NT2/D1 (cell line): ENCODE data around the gene FRRS1L.

Experiments
- DNase-seq: peaks from one replicate; pipeline ENCODE4 v3.0.0-alpha.2; 2011; ENCODE audit warnings: low read depth, low spot score
- H3K27me3 ChIP-seq: 2 replicates; pipeline ENCODE4 v1.6.0; 2011; ENCODE audit warnings: mild to moderate bottlenecking; ENCODE audit not compliant: insufficient read length, insufficient read depth
- H3K36me3 ChIP-seq: 2 replicates; pipeline ENCODE4 v1.6.1; 2011; ENCODE audit warnings: mild to moderate bottlenecking, low read length, mixed read lengths; ENCODE audit not compliant: insufficient read depth, insufficient read length
- H3K4me1 ChIP-seq: 2 replicates; pipeline ENCODE4 v1.5.1; 2011; ENCODE audit not compliant: insufficient read depth, insufficient read length
- H3K4me3 ChIP-seq: 2 replicates; pipeline ENCODE4 v1.5.1; 2011; ENCODE audit warnings: low read depth; ENCODE audit not compliant: insufficient read length
- H3K9ac ChIP-seq: 2 replicates; pipeline ENCODE4 v1.6.0; 2011; ENCODE audit warnings: low read depth; ENCODE audit not compliant: insufficient read length
- H3K9me3 ChIP-seq: 2 replicates; pipeline ENCODE4 v1.5.1; 2011; ENCODE audit warnings: mild to moderate bottlenecking, low read length; ENCODE audit not compliant: insufficient read depth
- SUZ12 ChIP-seq: IDR thresholded peaks from 2 replicates; pipeline ENCODE4 v1.6.1; 2011; ENCODE audit not compliant: insufficient read length, insufficient read depth; ENCODE audit errors: extremely low read depth
- YY1 ChIP-seq: IDR thresholded peaks from 2 replicates; pipeline ENCODE4 v1.6.1; 2011; ENCODE audit not compliant: insufficient read length, insufficient read depth
- ZNF274 ChIP-seq: IDR thresholded peaks from 2 replicates; pipeline ENCODE4 v1.6.1; 2011; ENCODE audit warnings: mild to moderate bottlenecking, low read depth, low read length

FRRS1L gene

GRCh38 chr9:109162677-109163076, 4.4 kb downstream of the FRRS1L start:
- Histone ChIP-seq H3K27me3 (peaks cover 39% of the 10 kb centered on the region), H3K4me1 (no peaks in the 10 kb centered on the region), H3K4me3 (no peak overlapping the region), H3K9me3 (no peaks in the 10 kb centered on the region), H3K36me3 (no peaks in the 10 kb centered on the region), H3K9ac (no peak overlapping the region)
- TF ChIP-seq SUZ12, result no peak
- TF ChIP-seq YY1, result no peak
- no peak for TF ChIP-seq ZNF274
- DNase-seq, result no peak

GRCh38 chr9:109161471-109161870, 5.6 kb downstream of the FRRS1L start:
- H3K9ac ChIP-seq, result no peak overlapping the region
- no peaks in the 10 kb centered on the region for H3K36me3 ChIP-seq
- H3K4me3 ChIP-seq, result no peak overlapping the region
- no peaks in the 10 kb centered on the region for H3K9me3 ChIP-seq
- no peak for DNase-seq
- peaks cover 29% of the 10 kb centered on the region for H3K27me3 ChIP-seq
- H3K4me1 ChIP-seq, result no peaks in the 10 kb centered on the region
- TF ChIP-seq SUZ12 (no peak), YY1 (no peak), ZNF274 (no peak)

GRCh38 chr9:109159583-109159982, 7.5 kb downstream of the FRRS1L start:
- no peaks in the 10 kb centered on the region for H3K36me3 ChIP-seq
- H3K27me3 ChIP-seq, result peaks cover 10% of the 10 kb centered on the region
- no peak overlapping the region for H3K4me3 ChIP-seq
- no peak for TF ChIP-seq ZNF274
- no peak for TF ChIP-seq SUZ12
- no peak for TF ChIP-seq YY1
- no peak overlapping the region for H3K9ac ChIP-seq
- DNase-seq, result no peak
- no peaks in the 10 kb centered on the region for H3K4me1 ChIP-seq
- H3K9me3 ChIP-seq, result no peaks in the 10 kb centered on the region

DNA sequence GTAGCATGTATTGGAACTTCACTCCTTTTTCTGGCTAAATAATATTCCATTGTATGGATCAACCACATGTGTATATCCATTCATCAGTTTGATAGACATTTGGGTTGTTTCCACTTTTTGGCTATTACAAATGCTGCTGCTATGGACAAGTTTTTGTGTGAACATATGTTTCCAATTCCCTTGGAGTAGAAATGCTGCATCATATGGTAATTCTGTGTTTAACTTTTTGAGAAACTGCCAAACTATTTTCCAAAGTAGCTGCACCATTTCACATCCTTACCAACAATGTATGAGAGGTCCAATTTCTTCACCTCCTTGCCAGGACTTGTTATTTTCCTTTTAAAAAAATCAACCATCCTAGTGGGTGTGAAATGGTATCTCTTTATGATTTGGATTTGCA, 8.4 kb downstream of the FRRS1L start:
- Histone ChIP-seq H3K4me1 (no peaks in the 10 kb centered on the region), H3K36me3 (no peaks in the 10 kb centered on the region), H3K27me3 (peaks cover 5% of the 10 kb centered on the region), H3K4me3 (no peak overlapping the region), H3K9me3 (peaks cover 4% of the 10 kb centered on the region), H3K9ac (no peak overlapping the region)
- TF ChIP-seq SUZ12, result no peak
- TF ChIP-seq YY1, result no peak
- TF ChIP-seq ZNF274, result no peak
- no peak for DNase-seq

- TF ChIP-seq ZNF274 (no peak), YY1 (no peak), SUZ12 (no peak)
- no peaks in the 10 kb centered on the region for H3K36me3 ChIP-seq
- DNase-seq, result no peak
- H3K4me3 ChIP-seq, result no peak overlapping the region
- no peak overlapping the region for H3K9ac ChIP-seq
- no peaks in the 10 kb centered on the region for H3K27me3 ChIP-seq
- H3K4me1 ChIP-seq, result no peaks in the 10 kb centered on the region
- peaks cover 17% of the 10 kb centered on the region for H3K9me3 ChIP-seq
These were observed 10.3 kb downstream of the FRRS1L start for GRCh38 chr9:109156708-109157107.

DNA sequence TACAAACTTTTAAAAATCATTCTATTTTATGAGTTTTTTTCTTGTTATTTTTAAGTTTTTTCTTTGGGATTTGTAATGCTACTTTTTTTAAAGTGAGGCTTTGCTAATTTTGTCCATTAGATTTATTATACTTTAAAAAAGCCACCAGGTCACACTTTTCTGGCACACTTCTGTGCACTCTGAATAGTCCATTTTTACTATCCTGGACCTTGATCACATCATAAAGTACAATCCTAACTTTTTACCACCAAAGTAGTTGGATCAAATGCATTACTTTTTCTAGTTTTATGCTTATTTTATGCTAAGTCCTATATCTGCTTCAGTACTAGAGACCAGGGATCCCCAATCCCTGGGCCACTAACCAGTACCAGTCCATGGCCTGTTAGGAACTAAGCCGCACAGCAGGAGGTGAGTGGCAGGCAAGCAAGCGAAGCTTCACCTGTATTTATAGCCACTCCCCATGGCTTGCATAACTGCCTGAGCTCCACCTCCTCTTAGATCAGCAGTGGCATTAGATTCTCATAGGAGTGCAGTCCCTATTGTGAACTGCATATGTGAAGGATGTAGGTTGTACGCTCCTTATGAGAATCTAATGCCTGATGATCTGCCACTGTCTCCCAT, 16.0 kb downstream of the FRRS1L start:
- no peaks in the 10 kb centered on the region for H3K27me3 ChIP-seq
- peaks cover 25% of the 10 kb centered on the region for H3K9me3 ChIP-seq
- no peaks in the 10 kb centered on the region for H3K36me3 ChIP-seq
- no peak overlapping the region for H3K4me3 ChIP-seq
- no peak overlapping the region for H3K9ac ChIP-seq
- TF ChIP-seq SUZ12 (no peak), YY1 (no peak), ZNF274 (no peak)
- no peak for DNase-seq
- H3K4me1 ChIP-seq, result no peaks in the 10 kb centered on the region

DNA sequence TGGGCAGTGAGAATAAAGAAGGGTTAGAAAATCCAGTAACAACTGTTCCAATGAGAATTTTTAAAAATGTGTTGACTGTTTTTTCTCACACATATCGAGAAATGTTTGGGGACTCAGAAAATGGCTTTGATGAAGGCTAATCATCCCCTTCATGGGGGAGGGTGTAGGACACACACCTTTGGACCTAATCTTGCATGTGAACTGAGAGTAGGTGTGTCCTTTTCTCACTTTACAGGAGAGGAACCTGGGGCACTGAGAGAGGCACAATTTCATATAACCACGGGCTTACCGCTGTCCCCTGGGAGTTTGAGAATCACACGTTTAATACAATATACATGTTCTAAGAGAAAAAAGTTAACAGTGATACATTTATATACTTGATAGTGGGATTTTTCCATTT, 17.3 kb downstream of the FRRS1L start:
- DNase-seq, result no peak
- H3K9ac ChIP-seq, result no peak overlapping the region
- TF ChIP-seq SUZ12 (no peak), YY1 (no peak), ZNF274 (no peak)
- H3K4me3 ChIP-seq, result no peak overlapping the region
- no peaks in the 10 kb centered on the region for H3K4me1 ChIP-seq
- no peaks in the 10 kb centered on the region for H3K36me3 ChIP-seq
- no peaks in the 10 kb centered on the region for H3K27me3 ChIP-seq
- H3K9me3 ChIP-seq, result peaks cover 25% of the 10 kb centered on the region
